ENCODE results near the gene NFKBIA. TPM values are rescaled to one million over a fixed set of nuclear protein-coding genes. Genes with fewer than 3 reads are reported as not detected.

The NFKBIA gene
- total and polyA plus RNA-seq, 8 donors = 48.2 to 124 (median 63.8) TPM

DNA sequence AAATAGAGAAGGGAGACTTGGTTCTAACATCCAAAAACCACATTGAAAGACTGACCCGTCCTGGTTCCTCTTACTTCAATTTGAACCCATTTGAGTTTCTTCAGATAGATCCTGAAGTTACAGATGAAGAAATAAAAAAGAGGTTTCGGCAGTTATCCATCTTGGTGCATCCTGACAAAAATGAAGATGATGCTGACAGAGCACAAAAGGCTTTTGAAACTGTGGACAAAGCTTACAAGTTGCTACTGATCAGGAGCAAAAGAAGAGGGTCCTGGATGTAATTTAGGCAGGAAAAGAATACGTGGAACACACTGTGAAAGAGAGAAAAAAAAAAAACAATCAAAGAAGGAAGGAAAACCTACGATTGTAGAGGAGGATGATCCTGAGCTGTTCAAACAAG lies 25.4 kb upstream of the NFKBIA start:
- TF ChIP-seq, protein P1, sequence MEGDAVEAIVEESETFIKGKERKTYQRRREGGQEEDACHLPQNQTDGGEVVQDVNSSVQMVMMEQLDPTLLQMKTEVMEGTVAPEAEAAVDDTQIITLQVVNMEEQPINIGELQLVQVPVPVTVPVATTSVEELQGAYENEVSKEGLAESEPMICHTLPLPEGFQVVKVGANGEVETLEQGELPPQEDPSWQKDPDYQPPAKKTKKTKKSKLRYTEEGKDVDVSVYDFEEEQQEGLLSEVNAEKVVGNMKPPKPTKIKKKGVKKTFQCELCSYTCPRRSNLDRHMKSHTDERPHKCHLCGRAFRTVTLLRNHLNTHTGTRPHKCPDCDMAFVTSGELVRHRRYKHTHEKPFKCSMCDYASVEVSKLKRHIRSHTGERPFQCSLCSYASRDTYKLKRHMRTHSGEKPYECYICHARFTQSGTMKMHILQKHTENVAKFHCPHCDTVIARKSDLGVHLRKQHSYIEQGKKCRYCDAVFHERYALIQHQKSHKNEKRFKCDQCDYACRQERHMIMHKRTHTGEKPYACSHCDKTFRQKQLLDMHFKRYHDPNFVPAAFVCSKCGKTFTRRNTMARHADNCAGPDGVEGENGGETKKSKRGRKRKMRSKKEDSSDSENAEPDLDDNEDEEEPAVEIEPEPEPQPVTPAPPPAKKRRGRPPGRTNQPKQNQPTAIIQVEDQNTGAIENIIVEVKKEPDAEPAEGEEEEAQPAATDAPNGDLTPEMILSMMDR (IDR thresholded peaks at IDR 0.05) = no peak
- FAIRE-seq = no peak
- DNase-seq = no peak
- intact Hi-C loops (cut with DNase I) = no loop called here
- ATAC-seq = no peak
- Histone ChIP-seq H3K4me1 (no peaks in the 10 kb centered on the region), H3K4me3 (no peak overlapping the region), H3K36me3 (no peaks in the 10 kb centered on the region), H3K9me3 (no peaks in the 10 kb centered on the region), H3K27me3 (no peaks in the 10 kb centered on the region), H3K27ac (no peak overlapping the region)
- WGBS, 2 donors = 45 to 56% methylated on average over 4 of the region's 4 CpGs

DNA sequence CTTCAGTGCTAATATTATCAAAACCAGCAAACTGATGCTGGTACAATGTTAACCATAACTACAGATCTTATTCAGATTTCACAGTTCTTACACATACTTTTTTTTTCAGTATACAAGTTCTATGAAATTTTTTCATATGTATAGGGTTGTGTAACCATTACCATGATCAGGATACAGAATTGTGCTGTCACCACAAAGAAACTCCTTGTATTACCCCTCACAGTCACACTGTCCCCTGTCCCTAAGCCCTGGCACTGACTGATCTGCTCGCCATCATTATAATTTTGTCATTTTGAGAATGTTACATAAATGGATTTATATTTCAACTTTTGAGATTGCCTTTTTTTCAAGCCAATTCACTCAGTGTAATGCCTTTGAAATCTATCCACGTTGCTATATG lies 21.3 kb upstream of the NFKBIA start:
- WGBS, 2 donors = 65% methylated on average over 2 of the region's 2 CpGs
- Histone ChIP-seq H3K27ac (no peak overlapping the region), H3K27me3 (no peaks in the 10 kb centered on the region), H3K4me1 (no peaks in the 10 kb centered on the region), H3K36me3 (no peaks in the 10 kb centered on the region), H3K9me3 (no peaks in the 10 kb centered on the region), H3K4me3 (no peak overlapping the region)
- TF ChIP-seq, protein P1 (IDR thresholded peaks at IDR 0.05) = no peak
- ATAC-seq (no peak), DNase-seq (no peak), FAIRE-seq (no peak)
- intact Hi-C loops (cut with DNase I) = no loop called here

GRCh38 chr14:35423621-35424020 lies 19.1 kb upstream of the NFKBIA start:
- H3K27ac ChIP-seq = no peak overlapping the region
- FAIRE-seq = no peak
- no peak for ATAC-seq
- intact Hi-C loops (cut with DNase I) = no loop called here
- H3K36me3 ChIP-seq = no peaks in the 10 kb centered on the region
- TF ChIP-seq, protein P1 (IDR thresholded peaks at IDR 0.05) = no peak
- H3K27me3 ChIP-seq = no peaks in the 10 kb centered on the region
- DNase-seq = no peak
- no peak overlapping the region for H3K4me3 ChIP-seq
- H3K4me1 ChIP-seq = no peaks in the 10 kb centered on the region
- no peaks in the 10 kb centered on the region for H3K9me3 ChIP-seq

DNA sequence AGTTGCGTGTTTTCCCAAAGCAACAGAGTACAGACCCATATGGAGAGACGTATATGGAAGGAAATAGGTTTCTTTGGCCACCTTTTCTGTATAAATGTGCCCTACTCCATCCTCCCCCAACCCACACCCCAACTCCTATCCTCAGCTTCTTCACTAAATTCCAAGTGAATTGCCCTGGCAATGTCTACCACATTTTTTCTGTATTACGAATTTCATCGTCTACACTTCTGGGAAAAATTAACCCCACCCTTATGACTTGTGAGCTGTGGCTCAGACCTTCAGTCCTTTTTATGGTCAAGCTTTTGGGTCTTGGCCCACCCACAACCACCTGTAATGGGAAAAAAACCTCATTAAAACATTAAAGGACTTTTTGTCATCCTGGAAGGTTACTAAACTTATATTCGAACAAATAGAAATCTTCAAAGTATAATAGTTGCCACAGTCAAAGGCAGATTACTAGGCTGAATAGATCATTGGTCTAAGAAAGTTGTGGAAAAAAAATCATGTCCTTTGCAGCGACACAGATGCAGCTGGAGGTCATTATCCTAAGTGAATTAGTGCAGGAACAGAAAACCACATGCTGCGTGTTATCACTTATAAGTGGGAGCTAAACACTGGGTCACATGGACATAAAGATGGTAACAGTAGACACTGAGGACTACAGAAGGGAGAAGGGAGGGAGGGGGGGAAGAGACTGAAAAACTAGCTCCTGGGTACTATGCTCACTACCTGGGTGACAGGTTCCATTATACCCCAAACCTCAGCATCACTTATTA lies 15.7 kb upstream of the NFKBIA start:
- TF ChIP-seq, protein P1 (IDR thresholded peaks at IDR 0.05) = no peak
- Histone ChIP-seq H3K4me1 (no peaks in the 10 kb centered on the region), H3K27ac (no peak overlapping the region), H3K4me3 (no peak overlapping the region), H3K27me3 (no peaks in the 10 kb centered on the region), H3K36me3 (no peaks in the 10 kb centered on the region), H3K9me3 (no peaks in the 10 kb centered on the region)
- no peak for ATAC-seq
- intact Hi-C loops (cut with DNase I) = no loop called here
- WGBS, 2 donors = 72 to 78% methylated on average over 7 of the region's 7 CpGs
- FAIRE-seq = no peak
- DNase-seq = no peak

DNA sequence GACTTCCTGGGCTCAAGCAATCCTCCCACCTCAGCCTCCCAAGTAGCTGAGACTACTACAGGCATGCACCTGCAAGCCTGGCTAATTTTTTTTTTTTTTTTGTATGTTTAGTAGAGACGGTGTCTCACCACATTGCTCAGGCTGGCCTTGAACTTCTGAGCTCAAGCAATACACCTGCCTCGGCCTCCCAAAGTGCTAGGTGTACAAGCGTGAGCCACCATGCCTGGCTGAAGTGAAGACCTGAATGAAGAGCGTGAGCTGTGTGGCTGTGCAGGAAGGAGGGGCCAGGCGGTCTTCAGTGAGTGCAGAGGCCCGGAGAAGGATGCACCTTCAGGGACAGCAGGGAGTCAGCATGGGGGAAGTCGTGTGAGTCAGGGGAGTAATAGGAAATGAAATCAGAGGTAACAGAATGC lies 14.9 kb upstream of the NFKBIA start:
- Histone ChIP-seq H3K27ac (no peak overlapping the region), H3K36me3 (no peaks in the 10 kb centered on the region), H3K4me3 (no peak overlapping the region), H3K27me3 (no peaks in the 10 kb centered on the region), H3K9me3 (no peaks in the 10 kb centered on the region), H3K4me1 (no peaks in the 10 kb centered on the region)
- ATAC-seq (no peak), FAIRE-seq (no peak), DNase-seq (no peak)
- TF ChIP-seq, protein P1 (IDR thresholded peaks at IDR 0.05) = no peak
- WGBS, 2 donors = 57 to 67% methylated on average over 7 of the region's 7 CpGs
- intact Hi-C loops (cut with DNase I) = loop anchor here in 1 of 3 donors (10.0 kb wide), 1 partner anchor 185 kb away; no protein-coding TSS in a partner anchor

Measured in pancreas (tissue), 10 donors.